G401.6 (cell line): ENCODE data around the gene SIX3.

ENCODE experiments used
- FAIRE-seq: peaks from 2 replicates; lab custom pipeline; 2012; peaks lifted over from hg19 to GRCh38; lab: Jason Lieb, UNC

The SIX3 gene

GRCh38 chr2:44941551-44942234 lies at the start of gene SIX3:
Gene SIX3, plus strand, starts transcription at chr2:44941702. Its CDS starts 403 bp downstream, at chr2:44942105.
- FAIRE-seq = no peak

- FAIRE-seq = no peak
Measured at GRCh38 chr2:44894058-44894457, 47.4 kb upstream of the SIX3 start.

- no peak for FAIRE-seq
Measured at GRCh38 chr2:44895061-44895460, 46.4 kb upstream of the SIX3 start.

GRCh38 chr2:44897406-44897805 lies 44.1 kb upstream of the SIX3 start:
- no peak for FAIRE-seq

GRCh38 chr2:44902217-44903137 lies 39.0 kb upstream of the SIX3 start:
- no peak for FAIRE-seq

GRCh38 chr2:44904578-44904977 lies 36.9 kb upstream of the SIX3 start:
- no peak for FAIRE-seq

GRCh38 chr2:44906972-44907371 lies 34.5 kb upstream of the SIX3 start:
- no peak for FAIRE-seq

GRCh38 chr2:44909831-44910230 lies 31.7 kb upstream of the SIX3 start:
- FAIRE-seq = no peak

- FAIRE-seq = no peak
Measured at GRCh38 chr2:44912660-44913059, 28.8 kb upstream of the SIX3 start.

GRCh38 chr2:44916291-44916690 lies 25.2 kb upstream of the SIX3 start:
- FAIRE-seq = no peak

GRCh38 chr2:44918095-44918775 lies 23.3 kb upstream of the SIX3 start:
- FAIRE-seq = no peak

- FAIRE-seq = no peak
Measured at GRCh38 chr2:44920751-44921150, 20.8 kb upstream of the SIX3 start.

- FAIRE-seq = no peak
Measured at GRCh38 chr2:44922776-44923175, 18.7 kb upstream of the SIX3 start.

GRCh38 chr2:44925561-44926136 lies 15.9 kb upstream of the SIX3 start:
- FAIRE-seq = no peak

- no peak for FAIRE-seq
Measured at GRCh38 chr2:44926957-44927356, 14.5 kb upstream of the SIX3 start.

- no peak for FAIRE-seq
Measured at GRCh38 chr2:44927985-44928482, 13.5 kb upstream of the SIX3 start.

GRCh38 chr2:44928483-44929158 lies 12.9 kb upstream of the SIX3 start:
- FAIRE-seq = no peak

GRCh38 chr2:44929159-44929734 lies 12.3 kb upstream of the SIX3 start:
- FAIRE-seq = no peak

- FAIRE-seq = no peak
Measured at GRCh38 chr2:44929735-44930273, 11.7 kb upstream of the SIX3 start.

- FAIRE-seq = no peak
Measured at GRCh38 chr2:44930274-44931197, 11.0 kb upstream of the SIX3 start.
